A549 (cell line): ENCODE data around the gene FGF14. TPM values are rescaled to one million over a fixed set of nuclear protein-coding genes. Genes with fewer than 3 reads are reported as not detected.

Source experiments
- ATAC-seq, 2 experiments: fragments of 200-7000 bp in 1 of 2; fragments of >200 bp in 1 of 2; cut with Nextera tagmentation in 1 of 2; cut with Tn5 transposase in 1 of 2; 3 replicates each; pipeline versions ENCODE4 v1.8.0 to v1.9.1; 2018 to 2020; ENCODE audit warnings: mild to moderate bottlenecking in 1 of 2, moderate library complexity in 1 of 2
- CTCF ChIA-PET: fragments of 300-600 bp; sonication (Branson Sonifier 250); formaldehyde crosslinking; extraction: SDS; loops from one replicate; lab custom pipeline; 2021; ENCODE audit warnings: antibody characterized with exemption, inconsistent platforms; lab: Yijun Ruan, JAX
- POLR2A ChIA-PET: fragments of 350-600 bp; formaldehyde crosslinking; extraction: SDS; loops from one replicate; lab custom pipeline; 2021; ENCODE audit warnings: antibody characterized with exemption, inconsistent platforms; lab: Yijun Ruan, JAX
- DNase-seq, 2 experiments: peaks; one replicate each; pipeline versions ENCODE4 v3.0.0 to v3.0.0-alpha.2; 2011 to 2016; ENCODE audit warnings: low read depth in 1 of 2, low spot score in 1 of 2
- FAIRE-seq: peaks from 2 replicates; lab custom pipeline; 2011; peaks lifted over from hg19 to GRCh38; lab: Jason Lieb, UNC
- H3K27ac ChIP-seq, 2 experiments: fragments of >200 bp; sonication (Bioruptor Twin); formaldehyde crosslinking; 3 replicates each; pipeline ENCODE4 v1.5.1; 2016 to 2017
- H3K4me1 ChIP-seq: fragments of >200 bp; sonication (Bioruptor Twin); formaldehyde crosslinking; 3 replicates; pipeline ENCODE4 v1.6.1; 2016
- H3K4me2 ChIP-seq: fragments of >200 bp; sonication (Bioruptor Twin); formaldehyde crosslinking; 3 replicates; pipeline ENCODE4 v1.6.1; 2016
- H3K4me3 ChIP-seq: fragments of >200 bp; sonication (Bioruptor Twin); formaldehyde crosslinking; 3 replicates; pipeline ENCODE4 v1.5.1; 2016
- H3K9me3 ChIP-seq: fragments of >200 bp; sonication (Bioruptor Twin); formaldehyde crosslinking; 3 replicates; pipeline ENCODE4 v1.6.1; 2016
- ATOH8 ChIP-seq: fragments of 250-450 bp; sonication (Bioruptor Pico); IDR thresholded peaks from 2 replicates; pipeline ENCODE4 v1.5.0; 2020; ENCODE audit warnings: low read depth, mild to moderate bottlenecking, moderate library complexity
- CTCF ChIP-seq: fragments of >200 bp; sonication (Bioruptor Twin); formaldehyde crosslinking; IDR thresholded peaks from 3 replicates; pipeline ENCODE4 v1.5.1; 2016
- GATA3 ChIP-seq: IDR thresholded peaks from 2 replicates; pipeline ENCODE4 v1.6.1; 2012; ENCODE audit warnings: borderline replicate concordance
- HEYL ChIP-seq: fragments of 250-450 bp; sonication (Bioruptor Pico); IDR thresholded peaks from 2 replicates; pipeline ENCODE4 v1.8.0; 2021; ENCODE audit warnings: mild to moderate bottlenecking, moderate library complexity
- HMGXB4 ChIP-seq: fragments of 250-450 bp; sonication (Bioruptor Pico); IDR thresholded peaks from 2 replicates; pipeline ENCODE4 v1.5.0; 2021; ENCODE audit warnings: mild to moderate bottlenecking, moderate library complexity, borderline replicate concordance
- JUNB ChIP-seq: fragments of >200 bp; sonication (Bioruptor Twin); formaldehyde crosslinking; IDR thresholded peaks from 2 replicates; pipeline ENCODE4 v1.6.1; 2016
- MAZ ChIP-seq: fragments of 150-350 bp; IDR thresholded peaks from 2 replicates; pipeline ENCODE4 v1.6.1; 2014; ENCODE audit warnings: antibody characterized with exemption, low read depth, low read length, borderline replicate concordance
- NFE2L2 ChIP-seq: fragments of 150-350 bp; conservative IDR thresholded peaks from 2 replicates; pipeline ENCODE4 v1.6.1; 2014; ENCODE audit warnings: low read length
- RAD21 ChIP-seq, 2 experiments: fragments of >200 bp in 1 of 2; sonication (Bioruptor Twin) in 1 of 2; formaldehyde crosslinking in 1 of 2; IDR thresholded peaks in 1 of 2; conservative IDR thresholded peaks in 1 of 2; 2 replicates in 1 of 2; 3 replicates in 1 of 2; pipeline ENCODE4 v1.6.1; 2012 to 2018; ENCODE audit warnings: inconsistent platforms in 1 of 2
- RCOR1 ChIP-seq: fragments of 150-350 bp; IDR thresholded peaks from 2 replicates; pipeline ENCODE4 v1.6.1; 2014; ENCODE audit warnings: antibody characterized with exemption, low read length, low read depth
- RNF2 ChIP-seq: fragments of 200-600 bp; sonication (generic); IDR thresholded peaks from 2 replicates; pipeline ENCODE4 v1.6.1; 2016; ENCODE audit warnings: low read depth, mild to moderate bottlenecking, antibody characterized with exemption, moderate library complexity, borderline replicate concordance
- SMC3 ChIP-seq: fragments of >200 bp; sonication (Bioruptor Twin); formaldehyde crosslinking; IDR thresholded peaks from 3 replicates; pipeline ENCODE4 v1.6.1; 2018; ENCODE audit warnings: inconsistent platforms
- TP53 ChIP-seq: fragments of 250-450 bp; sonication (Bioruptor Pico); IDR thresholded peaks from 2 replicates; pipeline ENCODE4 v1.5.0; 2021; ENCODE audit warnings: mild to moderate bottlenecking, moderate library complexity
- ZFP36 ChIP-seq: fragments of 450-650 bp; IDR thresholded peaks from 2 replicates; pipeline ENCODE4 v1.6.1; 2014; ENCODE audit warnings: borderline replicate concordance; ENCODE audit not compliant: partially characterized antibody
- WGBS: methylation state at CpG from one replicate; pipeline ENCODE4 v1.1.6; 2017; ENCODE audit errors: missing lambda C conversion rate; 5-methylcytosine and 5-hydroxymethylcytosine counted together
- polyA plus RNA-seq, 4 experiments: library from polyadenylated mRNA; depleted of rRNA in 3 of 4; stranded (reverse); fragments of >200 nt; fragmentation: RNase III in 1 of 4; extraction: RNeasy Plus Mini Kit Qiagen cat#74134 plus additional on column Dnase treatment in 1 of 4; gene quantifications; 2 replicates in 3 of 4; 3 replicates in 1 of 4; pipeline ENCODE4 v1.2.3, GENCODE V29; 2011 to 2017

Gene FGF14
- polyA plus RNA-seq, 2 of the 4 experiments (the other 2 are of a cell fraction), result not detected

- TF ChIP-seq HMGXB4, result no peak
These were observed 456.4 kb downstream of the FGF14 start (continued) for GRCh38 chr13:101945435-101945834.

- ChIA-PET CTCF (no interaction called here), POLR2A (no interaction called here)
- TF ChIP-seq CTCF (no peak), MAZ (no peak)
- H3K4me3 ChIP-seq, result no peak overlapping the region
- no peak overlapping the region for H3K4me2 ChIP-seq
- DNase-seq (no peak), ATAC-seq (no peak), FAIRE-seq (no peak)
- H3K27ac ChIP-seq, result no peak overlapping the region
- H3K9me3 ChIP-seq, result no peaks in the 10 kb centered on the region
- 46% methylated on average over 2 of the region's 2 CpGs for WGBS
- H3K4me1 ChIP-seq, result no peaks in the 10 kb centered on the region
These were observed 457.3 kb downstream of the FGF14 start for GRCh38 chr13:101944521-101944920.

- 32% methylated on average over 2 of the region's 2 CpGs for WGBS
- POLR2A ChIA-PET, result no interaction called here
- Histone ChIP-seq H3K9me3 (no peaks in the 10 kb centered on the region), H3K4me2 (no peak overlapping the region), H3K4me1 (no peaks in the 10 kb centered on the region), H3K4me3 (no peak overlapping the region), H3K27ac (no peak overlapping the region)
- ATAC-seq, result no peak
- CTCF ChIA-PET, result interaction anchor here (0.9 to 1.2 kb wide), 5 partner anchors 21 to 798 kb away, joined by 3 to 5 read pairs (median 3); no protein-coding TSS in a partner anchor
- FAIRE-seq, result no peak
- DNase-seq, result no peak
- TF ChIP-seq RNF2, result no peak
- TF ChIP-seq ATOH8 (CRISPR knock-in tag), result no peak
- no peak for TF ChIP-seq MAZ
- no peak for TF ChIP-seq HEYL (CRISPR knock-in tag)
- TF ChIP-seq RCOR1, result no peak
- no peak for TF ChIP-seq JUNB
These were observed 459.2 kb downstream of the FGF14 start for GRCh38 chr13:101942535-101943157.

GRCh38 chr13:101942038-101942437, 459.8 kb downstream of the FGF14 start:
- ATAC-seq (peak; percentile 71 to 80; a peak in 4 of 6 replicates), DNase-seq (peak; percentile 15 to 27)
- no peak overlapping the region for H3K4me3 ChIP-seq
- 0% methylated on average over 1 of the region's 1 CpG for WGBS
- TF ChIP-seq SMC3, result 0 out of 3 replicates have a peak, but pooled peaks have one; percentile 29
- TF ChIP-seq NFE2L2, result no peak
- TF ChIP-seq ZFP36, result no peak
- TF ChIP-seq MAZ, result no peak
- TF ChIP-seq TP53 (CRISPR knock-in tag), result no peak
- no peak for TF ChIP-seq GATA3
- TF ChIP-seq RAD21 (conservative IDR thresholded peaks at IDR 0.05 in 1 of 2, IDR thresholded peaks at IDR 0.05 in 1 of 2), result peak; percentile 56 to 66
- TF ChIP-seq CTCF, result peak; percentile 46
- TF ChIP-seq, all 56 proteins: peak for 3
- POLR2A ChIA-PET, result no interaction called here
- no peak overlapping the region for H3K4me2 ChIP-seq
- no peaks in the 10 kb centered on the region for H3K4me1 ChIP-seq
- H3K9me3 ChIP-seq, result no peaks in the 10 kb centered on the region
- CTCF ChIA-PET, result interaction anchor here (0.9 to 1.2 kb wide), 5 partner anchors 21 to 797 kb away, joined by 3 to 5 read pairs (median 3); no protein-coding TSS in a partner anchor
- FAIRE-seq, result no peak
- no peak overlapping the region for H3K27ac ChIP-seq
